ENCODE results near the gene ST8SIA2.

Gene ST8SIA2

DNA sequence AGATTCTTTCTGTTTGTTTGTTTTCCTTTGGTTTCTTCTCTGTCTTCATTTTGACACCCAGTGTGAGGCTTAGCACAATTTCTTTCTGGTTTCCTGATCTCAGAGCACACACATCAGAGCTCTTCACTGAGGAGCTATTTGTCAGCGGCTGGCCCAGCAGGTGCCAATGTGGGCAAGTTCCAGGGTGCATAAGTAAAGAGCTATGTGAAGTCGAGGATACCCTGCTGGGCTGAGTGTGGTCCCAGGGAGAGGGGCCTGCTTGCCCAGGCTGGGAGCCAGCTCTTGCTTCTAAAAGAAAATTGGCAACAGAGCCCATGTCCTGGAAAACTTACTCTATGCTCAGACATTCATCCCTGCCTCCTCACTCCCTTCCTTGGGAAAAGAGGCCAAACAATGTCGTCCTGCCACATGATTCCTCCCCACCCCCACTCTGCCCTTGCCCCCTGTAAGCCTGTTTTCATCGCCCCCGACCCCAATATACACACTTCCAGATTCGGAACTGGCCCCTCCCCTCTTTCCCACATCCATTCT lies 101.2 kb downstream of the ST8SIA2 start:
- no peak for DNase-seq (ENCODE audit: low spot score)

DNA sequence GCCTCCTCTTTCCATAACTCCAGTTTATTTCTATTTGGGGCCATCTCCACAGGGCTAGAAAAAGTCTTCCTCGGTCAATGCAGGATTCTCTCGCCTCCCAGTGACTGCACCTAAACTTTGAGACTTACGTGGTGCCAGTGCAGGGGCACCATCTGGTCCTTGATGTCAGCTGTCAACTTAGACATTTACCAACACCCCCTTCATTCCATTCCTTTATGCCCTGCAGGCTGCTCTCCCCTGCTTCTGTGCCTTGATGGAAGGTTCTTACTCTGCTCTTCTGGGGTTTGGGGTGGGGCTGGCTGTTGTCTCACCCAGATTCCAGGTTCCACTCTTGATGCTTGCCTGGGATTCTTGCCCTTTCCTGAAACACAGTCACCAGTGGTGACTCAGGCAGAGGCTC lies 101.8 kb downstream of the ST8SIA2 start:
- DNase-seq (ENCODE audit: low spot score): no peak

GRCh38 chr15:92499731-92500530 lies 106.2 kb downstream of the ST8SIA2 start:
- no peak for DNase-seq (ENCODE audit: low spot score)

DNA sequence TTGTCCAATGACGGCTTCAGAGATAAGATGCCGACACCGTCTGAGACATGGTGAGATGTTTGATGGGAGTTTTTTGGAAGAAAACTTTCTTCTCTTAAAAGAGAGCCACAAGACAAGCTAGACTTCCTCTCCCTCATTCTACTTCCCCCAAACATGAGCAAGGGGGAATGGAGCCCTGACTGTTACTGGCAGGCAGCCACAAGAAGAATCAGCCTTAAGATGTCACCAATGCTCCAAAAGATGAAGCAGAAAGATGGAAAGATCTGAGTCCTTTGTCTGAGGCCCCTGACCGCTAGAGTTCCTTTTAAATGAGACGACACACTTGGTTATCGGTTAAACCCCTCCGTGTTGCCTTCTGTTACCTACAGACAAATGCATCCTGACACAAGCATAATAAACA lies 108.7 kb downstream of the ST8SIA2 start:
- DNase-seq (ENCODE audit: low spot score): no peak

- no peak for DNase-seq (ENCODE audit: low spot score)
Observed at GRCh38 chr15:92502930-92503857, 109.5 kb downstream of the ST8SIA2 start.

GRCh38 chr15:92503889-92504288 lies 110.2 kb downstream of the ST8SIA2 start:
- no peak for DNase-seq (ENCODE audit: low spot score)

DNA sequence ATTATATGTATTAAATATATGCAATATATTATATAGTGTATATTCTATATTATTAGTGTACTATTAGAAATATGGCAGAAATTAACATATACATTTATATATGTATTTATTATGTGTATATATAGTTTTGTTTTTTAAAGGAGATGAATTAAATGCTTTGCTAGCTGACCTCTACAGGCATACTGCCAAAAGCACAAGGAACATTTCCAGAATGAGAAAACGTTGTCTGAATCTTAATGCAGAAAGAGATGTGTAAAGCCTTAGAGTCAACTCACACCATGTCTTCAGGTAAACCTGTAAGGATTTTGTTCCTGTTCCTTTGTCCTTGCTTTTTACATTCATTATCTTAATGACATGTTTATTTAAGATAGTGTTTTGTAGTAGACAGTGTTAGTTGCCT lies 111.9 kb downstream of the ST8SIA2 start:
- DNase-seq (ENCODE audit: low spot score): no peak

DNA sequence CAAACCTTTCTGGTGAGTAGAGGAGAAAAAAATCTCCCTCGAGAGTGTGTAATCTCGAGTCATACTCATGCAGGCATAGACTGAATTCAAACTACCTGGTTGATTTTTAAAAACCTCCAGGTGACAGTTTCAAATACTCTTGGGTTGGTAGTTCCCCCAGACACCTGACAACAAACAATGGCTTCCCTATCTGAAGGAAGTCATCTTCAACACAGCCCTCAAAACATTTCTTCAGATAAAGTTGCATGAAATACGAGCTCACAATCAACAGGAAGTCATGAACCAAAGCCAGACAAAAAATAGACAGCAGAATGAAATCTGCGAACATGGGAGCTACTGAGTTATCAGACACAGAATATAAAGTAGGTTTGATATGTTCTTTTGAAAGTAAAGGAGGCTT lies 112.8 kb downstream of the ST8SIA2 start:
- DNase-seq (ENCODE audit: low spot score): no peak

DNA sequence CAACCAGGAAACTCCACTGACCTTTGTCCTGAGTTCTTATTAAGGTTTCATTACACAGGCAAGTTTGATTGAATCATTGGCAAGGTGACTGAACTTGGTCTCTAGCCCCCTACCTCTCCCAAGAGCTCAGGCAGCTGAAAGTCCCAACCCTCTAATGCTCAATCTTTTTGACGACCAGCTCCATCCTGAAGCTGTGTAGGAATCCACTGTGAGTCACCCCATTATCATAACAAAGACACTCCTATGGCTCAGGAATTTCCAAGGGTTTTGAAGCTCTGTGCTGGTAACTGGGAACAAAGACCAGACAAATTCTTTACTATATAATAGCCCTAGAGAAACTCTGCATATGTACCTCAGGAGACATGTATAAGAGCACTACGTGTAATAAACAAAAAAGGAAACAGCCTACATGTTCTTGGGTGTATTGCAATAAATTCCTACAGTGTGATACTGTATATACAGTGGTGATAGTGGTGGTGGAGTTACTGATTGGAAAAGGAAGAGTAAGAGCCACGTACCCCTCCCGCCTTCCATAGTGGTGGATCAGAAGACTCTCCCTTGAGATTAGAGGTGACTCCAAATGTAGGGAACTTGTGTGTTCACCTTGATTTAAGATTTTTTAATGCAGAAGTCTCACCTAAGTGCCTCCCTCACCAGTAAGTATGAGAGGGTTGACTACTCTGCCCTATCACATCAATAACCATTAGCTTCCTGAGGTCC lies 116.6 kb downstream of the ST8SIA2 start:
- no peak for DNase-seq (ENCODE audit: low spot score)
